ENCODE measurements around the gene NDUFV2.

GRCh38 chr18:9103376-9103873, 926 bp downstream of the NDUFV2 start:
- TF ChIP-seq CTCF (IDR thresholded peaks at IDR 0.05; ENCODE audit: low read depth, low read length): no peak
- TF ChIP-seq MAX (IDR thresholded peaks at IDR 0.05; ENCODE audit: low read depth, low read length): no peak
- TF ChIP-seq POLR2A (IDR thresholded peaks at IDR 0.05; ENCODE audit: extremely low read depth, insufficient read length): no peak

Data from NB4 (cell line).